GM21717 (cell line): ENCODE results near the gene SSH2.

Experiments
- ATAC-seq: cut with Tn5 transposase; IDR thresholded peaks from one replicate; pipeline ENCODE4 v1.9.1; 2021; ENCODE audit warnings: mild to moderate bottlenecking, moderate library complexity; ENCODE audit not compliant: unreplicated experiment

The SSH2 gene

GRCh38 chr17:29839656-29840055 lies 90.4 kb downstream of the SSH2 start:
- no peak for ATAC-seq

- ATAC-seq: no peak
These were observed 91.1 kb downstream of the SSH2 start for GRCh38 chr17:29838961-29839360.

GRCh38 chr17:29837531-29837930 lies 92.5 kb downstream of the SSH2 start:
- no peak for ATAC-seq

GRCh38 chr17:29836643-29837042 lies 93.4 kb downstream of the SSH2 start:
- ATAC-seq: no peak

GRCh38 chr17:29835435-29836351 lies 94.3 kb downstream of the SSH2 start:
- no peak for ATAC-seq

- no peak for ATAC-seq
These were observed 96.2 kb downstream of the SSH2 start for GRCh38 chr17:29833801-29834200.

- ATAC-seq: no peak
These were observed 101.2 kb downstream of the SSH2 start for GRCh38 chr17:29828676-29829284.

GRCh38 chr17:29827179-29827578 lies 102.8 kb downstream of the SSH2 start:
- no peak for ATAC-seq

- ATAC-seq: no peak
These were observed 103.8 kb downstream of the SSH2 start for GRCh38 chr17:29826114-29826692.

GRCh38 chr17:29825604-29826003 lies 104.4 kb downstream of the SSH2 start:
- ATAC-seq: no peak

- no peak for ATAC-seq
These were observed 108.1 kb downstream of the SSH2 start for GRCh38 chr17:29821897-29822296.

GRCh38 chr17:29820425-29820824 lies 109.6 kb downstream of the SSH2 start:
- ATAC-seq: no peak

GRCh38 chr17:29807520-29808361 lies 122.3 kb downstream of the SSH2 start:
- no peak for ATAC-seq

- no peak for ATAC-seq
These were observed 127.8 kb downstream of the SSH2 start for GRCh38 chr17:29802246-29802645.

- no peak for ATAC-seq
These were observed 129.6 kb downstream of the SSH2 start for GRCh38 chr17:29800457-29800856.

GRCh38 chr17:29796652-29797051 lies 133.4 kb downstream of the SSH2 start:
- ATAC-seq: no peak

GRCh38 chr17:29793501-29793900 lies 136.5 kb downstream of the SSH2 start:
- ATAC-seq: no peak

- ATAC-seq: no peak
These were observed 138.5 kb downstream of the SSH2 start for GRCh38 chr17:29791336-29792080.

- ATAC-seq: no peak
These were observed 140.5 kb downstream of the SSH2 start for GRCh38 chr17:29789196-29790170.
